Fibroblast of lung (primary cell): ENCODE results near the gene UNCX. TPM values are rescaled to one million over a fixed set of nuclear protein-coding genes. Genes with fewer than 3 reads are reported as not detected.

Experiments
- DNase-seq, 2 donors: peaks; one replicate each; pipeline versions ENCODE4 v3.0.0 to v3.0.0-alpha.2; 2010; ENCODE audit warnings: low read depth in 2 of 2
- H2AFZ ChIP-seq: 2 replicates; pipeline ENCODE4 v1.5.1; 2012; ENCODE audit warnings: low read length, control low read depth, inconsistent platforms
- H3K27ac ChIP-seq: 2 replicates; pipeline ENCODE4 v1.5.1; 2011; ENCODE audit warnings: low read length, control low read depth; ENCODE audit not compliant: insufficient read depth
- H3K27me3 ChIP-seq: 2 replicates; pipeline ENCODE4 v1.5.1; 2011; ENCODE audit warnings: mild to moderate bottlenecking, low read length; ENCODE audit not compliant: control insufficient read depth, insufficient read depth
- H3K36me3 ChIP-seq: 2 replicates; pipeline ENCODE4 v1.5.1; 2011; ENCODE audit warnings: low read length; ENCODE audit not compliant: control insufficient read depth, insufficient read depth
- H3K4me1 ChIP-seq: 2 replicates; pipeline ENCODE4 v1.5.1; 2011; ENCODE audit warnings: low read length; ENCODE audit not compliant: control insufficient read depth, insufficient read depth; ENCODE audit errors: extremely low read depth
- H3K4me2 ChIP-seq: 2 replicates; pipeline ENCODE4 v1.5.1; 2011; ENCODE audit warnings: low read length, control low read depth; ENCODE audit not compliant: insufficient read depth; ENCODE audit errors: extremely low read depth
- H3K4me3 ChIP-seq, 4 experiments: fragments of 200-600 bp in 1 of 4; sonication (generic) in 1 of 4; replicated peaks in 1 of 4; 2 replicates each; pipeline ENCODE4 v1.5.1; 2011 to 2016; ENCODE audit warnings: low read length in 4 of 4, low read depth in 3 of 4, mild to moderate bottlenecking in 3 of 4, control low read depth in 2 of 4, inconsistent platforms in 1 of 4, mixed read lengths in 1 of 4; ENCODE audit not compliant: insufficient read depth in 1 of 4; ENCODE audit errors: control extremely low read depth in 1 of 4
- H3K79me2 ChIP-seq: 2 replicates; pipeline ENCODE4 v1.5.1; 2012; ENCODE audit warnings: mild to moderate bottlenecking, low read length, inconsistent platforms; ENCODE audit not compliant: control insufficient read depth, insufficient read depth
- H3K9ac ChIP-seq: 2 replicates; pipeline ENCODE4 v1.5.1; 2011; ENCODE audit warnings: mild to moderate bottlenecking, low read length, control low read depth; ENCODE audit not compliant: insufficient read depth
- H3K9me3 ChIP-seq: 2 replicates; pipeline ENCODE4 v1.5.1; 2012; ENCODE audit warnings: low read depth, low read length; ENCODE audit not compliant: control insufficient read depth, insufficient read depth
- H4K20me1 ChIP-seq: 2 replicates; pipeline ENCODE4 v1.5.1; 2011; ENCODE audit warnings: low read length; ENCODE audit not compliant: control insufficient read depth, insufficient read depth; ENCODE audit errors: extremely low read depth
- EZH2 ChIP-seq: IDR thresholded peaks from 2 replicates; pipeline ENCODE4 v1.5.1; 2012; ENCODE audit warnings: low read length, control low read depth, mild to moderate bottlenecking; ENCODE audit errors: missing control alignments
- polyA plus RNA-seq, 2 donors: library from polyadenylated mRNA; depleted of rRNA in 1 of 2; stranded (reverse) in 1 of 2; unstranded in 1 of 2; fragments of >200 nt; gene quantifications; 2 replicates each; pipeline ENCODE4 v1.2.1, GENCODE V29; 2011 to 2012; ENCODE audit warnings: missing spikeins in 1 of 2
- total RNA-seq: library from RNA; depleted of rRNA; stranded (reverse); fragments of >200 nt; gene quantifications from 2 replicates; pipeline ENCODE4 v1.2.1, GENCODE V29; 2014
- TF ChIP-seq, protein P1 (sequence below), 2 donors: IDR thresholded peaks in 1 of 2; conservative IDR thresholded peaks in 1 of 2; 1 replicate in 1 of 2; 2 replicates in 1 of 2; pipeline ENCODE4 v1.5.1; 2011 to 2012; ENCODE audit warnings: low read length in 2 of 2, control low read depth in 1 of 2, inconsistent platforms in 1 of 2, low read depth in 1 of 2, mild to moderate bottlenecking in 1 of 2

UNCX gene
- total and polyA plus RNA-seq, 2 donors (not counting 1 experiment from before 2014, with no cell fraction given): not detected

DNA sequence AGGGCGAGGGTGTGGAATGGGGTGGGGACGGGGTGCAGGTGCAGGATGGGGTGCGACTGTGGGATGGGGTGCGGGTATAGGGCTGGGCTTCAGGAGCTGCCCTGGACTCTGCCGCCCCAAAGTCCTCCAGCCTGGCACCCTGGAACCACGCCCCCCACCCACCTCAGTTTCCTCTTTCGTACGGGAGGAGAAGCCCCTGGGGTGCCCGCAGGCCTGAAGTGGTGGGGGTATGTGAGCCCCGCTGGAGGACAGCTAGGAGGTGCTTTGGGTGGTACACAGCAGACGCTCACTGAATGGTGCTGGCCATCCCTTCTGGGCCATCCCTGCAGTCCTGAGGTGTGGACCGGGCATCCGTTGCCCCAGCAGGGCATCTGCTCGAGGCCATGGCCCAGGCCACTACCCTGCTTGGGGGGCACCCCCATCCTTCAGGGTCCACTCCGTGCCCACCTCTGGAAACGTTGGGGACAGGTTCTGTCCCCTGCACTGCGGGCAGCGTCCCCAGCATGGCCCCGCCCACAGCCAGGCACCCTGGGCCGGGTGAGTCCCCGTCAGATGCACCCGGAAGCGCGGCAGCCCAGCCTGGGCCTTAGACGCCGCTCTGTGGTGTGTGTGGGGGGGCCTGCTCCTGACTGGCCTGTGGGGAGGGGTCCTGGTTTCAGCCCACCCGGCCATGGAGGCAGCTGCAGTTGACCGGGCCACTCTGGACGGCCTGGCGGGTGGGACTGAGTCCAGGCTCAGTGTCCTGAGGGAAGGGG, 41.6 kb downstream of the UNCX start:
- DNase-seq: no peak
- no peaks in the 10 kb centered on the region for H3K79me2 ChIP-seq
- no peak overlapping the region for H3K27ac ChIP-seq
- H4K20me1 ChIP-seq: no peaks in the 10 kb centered on the region
- H3K36me3 ChIP-seq: no peaks in the 10 kb centered on the region
- no peak overlapping the region for H2AFZ ChIP-seq
- H3K9ac ChIP-seq: no peak overlapping the region
- no peak overlapping the region for H3K4me2 ChIP-seq
- TF ChIP-seq, protein P1, sequence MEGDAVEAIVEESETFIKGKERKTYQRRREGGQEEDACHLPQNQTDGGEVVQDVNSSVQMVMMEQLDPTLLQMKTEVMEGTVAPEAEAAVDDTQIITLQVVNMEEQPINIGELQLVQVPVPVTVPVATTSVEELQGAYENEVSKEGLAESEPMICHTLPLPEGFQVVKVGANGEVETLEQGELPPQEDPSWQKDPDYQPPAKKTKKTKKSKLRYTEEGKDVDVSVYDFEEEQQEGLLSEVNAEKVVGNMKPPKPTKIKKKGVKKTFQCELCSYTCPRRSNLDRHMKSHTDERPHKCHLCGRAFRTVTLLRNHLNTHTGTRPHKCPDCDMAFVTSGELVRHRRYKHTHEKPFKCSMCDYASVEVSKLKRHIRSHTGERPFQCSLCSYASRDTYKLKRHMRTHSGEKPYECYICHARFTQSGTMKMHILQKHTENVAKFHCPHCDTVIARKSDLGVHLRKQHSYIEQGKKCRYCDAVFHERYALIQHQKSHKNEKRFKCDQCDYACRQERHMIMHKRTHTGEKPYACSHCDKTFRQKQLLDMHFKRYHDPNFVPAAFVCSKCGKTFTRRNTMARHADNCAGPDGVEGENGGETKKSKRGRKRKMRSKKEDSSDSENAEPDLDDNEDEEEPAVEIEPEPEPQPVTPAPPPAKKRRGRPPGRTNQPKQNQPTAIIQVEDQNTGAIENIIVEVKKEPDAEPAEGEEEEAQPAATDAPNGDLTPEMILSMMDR (conservative IDR thresholded peaks at IDR 0.05 in 1 of 2, IDR thresholded peaks at IDR 0.05 in 1 of 2; ENCODE audit: low read depth in 1 of 2, low read length in 2 of 2): no peak
- TF ChIP-seq EZH2: no peak
- H3K27me3 ChIP-seq: no peaks in the 10 kb centered on the region
- H3K4me1 ChIP-seq: no peaks in the 10 kb centered on the region
- H3K9me3 ChIP-seq: no peaks in the 10 kb centered on the region
- H3K4me3 ChIP-seq: no peak overlapping the region

DNA sequence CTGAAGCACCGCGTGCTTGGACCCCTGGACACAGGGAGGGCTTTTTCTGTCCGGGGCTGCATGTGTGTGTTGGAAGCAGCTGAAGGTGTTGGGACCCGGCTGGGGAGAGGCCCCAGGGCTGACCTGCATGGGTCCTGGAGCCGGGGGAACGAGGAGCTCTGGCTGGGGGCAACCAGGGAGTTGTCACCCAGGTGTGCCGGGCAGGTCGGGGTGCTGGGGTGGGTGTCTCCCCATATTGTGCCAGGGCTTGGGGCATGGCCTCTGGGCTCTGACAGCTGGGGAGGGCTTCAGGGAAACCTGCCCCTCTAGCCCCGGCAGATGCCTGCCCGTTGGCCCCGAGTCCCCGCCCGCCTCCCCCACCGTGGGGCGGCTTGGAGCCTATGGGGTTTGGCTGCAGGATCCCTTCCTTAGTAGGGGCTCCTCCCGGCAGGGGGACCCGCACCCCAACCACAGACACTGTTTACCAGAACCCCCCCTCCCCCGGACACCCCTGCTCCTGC, 42.3 kb downstream of the UNCX start:
- no peaks in the 10 kb centered on the region for H3K4me1 ChIP-seq
- no peak overlapping the region for H3K27ac ChIP-seq
- no peak overlapping the region for H3K4me2 ChIP-seq
- H4K20me1 ChIP-seq: no peaks in the 10 kb centered on the region
- H3K36me3 ChIP-seq: no peaks in the 10 kb centered on the region
- no peak overlapping the region for H2AFZ ChIP-seq
- TF ChIP-seq, protein P1 (conservative IDR thresholded peaks at IDR 0.05 in 1 of 2, IDR thresholded peaks at IDR 0.05 in 1 of 2; ENCODE audit: low read depth in 1 of 2, low read length in 2 of 2): no peak
- H3K79me2 ChIP-seq: no peaks in the 10 kb centered on the region
- no peak overlapping the region for H3K9ac ChIP-seq
- no peaks in the 10 kb centered on the region for H3K9me3 ChIP-seq
- DNase-seq: no peak
- H3K4me3 ChIP-seq: no peak overlapping the region
- H3K27me3 ChIP-seq: no peaks in the 10 kb centered on the region

DNA sequence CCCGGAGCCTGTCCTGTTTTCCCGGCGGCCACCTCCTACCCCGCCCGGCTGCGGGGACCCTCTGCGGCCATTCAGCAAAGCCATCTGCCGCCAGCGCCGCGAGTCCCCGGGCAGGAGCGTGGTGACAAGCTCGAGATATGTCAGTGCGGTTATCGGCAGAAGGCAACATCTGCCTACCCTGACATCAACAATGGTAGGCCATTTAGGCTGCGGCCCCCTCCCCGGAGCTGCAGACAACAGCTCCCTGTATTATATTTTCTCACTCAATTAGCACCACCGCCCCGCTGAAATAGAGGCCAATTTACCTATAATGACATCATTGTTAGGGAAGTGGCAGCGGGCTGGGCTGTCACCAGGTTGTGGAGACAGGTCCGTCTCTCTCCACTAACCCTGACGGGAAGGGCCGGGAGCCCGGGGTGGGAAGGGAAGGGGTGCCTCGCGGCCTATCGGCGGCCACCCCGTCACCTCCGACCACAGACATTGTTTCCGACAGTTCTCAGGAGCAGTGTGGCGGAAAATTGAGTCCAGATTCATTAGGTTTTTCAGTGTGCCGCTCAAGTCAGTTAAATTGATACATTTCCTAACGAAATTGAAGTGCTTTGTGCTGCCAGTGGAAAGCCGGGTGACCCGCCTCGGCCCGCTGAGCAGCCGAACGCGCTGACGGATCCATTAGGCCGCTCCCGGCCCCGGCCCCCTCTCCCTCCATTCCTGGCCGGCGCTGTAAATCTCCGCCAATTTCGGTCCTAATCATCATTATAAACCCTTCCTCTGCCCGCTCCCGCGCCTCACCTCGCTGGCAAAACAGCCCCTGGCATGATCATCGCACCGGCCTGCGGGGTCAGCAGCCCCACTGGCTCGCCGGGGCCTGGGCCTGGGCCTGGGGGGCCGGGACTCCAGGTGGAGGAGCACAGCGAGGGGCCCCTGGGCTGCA, 43.0 kb downstream of the UNCX start:
- peak in 1 of 2 donors; percentile 23 for DNase-seq
- no peak overlapping the region for H3K4me2 ChIP-seq

More for the DNA sequence above, 43.0 kb downstream of the UNCX start:
- Histone ChIP-seq H4K20me1 (no peaks in the 10 kb centered on the region), H3K4me1 (no peaks in the 10 kb centered on the region), H3K9me3 (no peaks in the 10 kb centered on the region), H3K27me3 (no peaks in the 10 kb centered on the region), H3K27ac (no peak overlapping the region), H3K36me3 (no peaks in the 10 kb centered on the region), H3K9ac (no peak overlapping the region), H3K79me2 (no peaks in the 10 kb centered on the region), H3K4me3 (no peak overlapping the region), H2AFZ (no peak overlapping the region)
- no peak for TF ChIP-seq EZH2
